Stimulated activated CD8-positive, alpha-beta memory T cell treated with anti-CD3 and anti-CD28 coated beads, Interleukin-4, amount 100 ng/mL, for 4 hours (primary cell): Measurements from ENCODE around the gene PPP1R26.

Experiments
- DNase-seq, 2 donors: peaks; one replicate each; pipeline ENCODE4 v3.0.0-alpha.2; 2020; ENCODE audit warnings: low read depth in 2 of 2, low spot score in 1 of 2

The PPP1R26 gene

DNA sequence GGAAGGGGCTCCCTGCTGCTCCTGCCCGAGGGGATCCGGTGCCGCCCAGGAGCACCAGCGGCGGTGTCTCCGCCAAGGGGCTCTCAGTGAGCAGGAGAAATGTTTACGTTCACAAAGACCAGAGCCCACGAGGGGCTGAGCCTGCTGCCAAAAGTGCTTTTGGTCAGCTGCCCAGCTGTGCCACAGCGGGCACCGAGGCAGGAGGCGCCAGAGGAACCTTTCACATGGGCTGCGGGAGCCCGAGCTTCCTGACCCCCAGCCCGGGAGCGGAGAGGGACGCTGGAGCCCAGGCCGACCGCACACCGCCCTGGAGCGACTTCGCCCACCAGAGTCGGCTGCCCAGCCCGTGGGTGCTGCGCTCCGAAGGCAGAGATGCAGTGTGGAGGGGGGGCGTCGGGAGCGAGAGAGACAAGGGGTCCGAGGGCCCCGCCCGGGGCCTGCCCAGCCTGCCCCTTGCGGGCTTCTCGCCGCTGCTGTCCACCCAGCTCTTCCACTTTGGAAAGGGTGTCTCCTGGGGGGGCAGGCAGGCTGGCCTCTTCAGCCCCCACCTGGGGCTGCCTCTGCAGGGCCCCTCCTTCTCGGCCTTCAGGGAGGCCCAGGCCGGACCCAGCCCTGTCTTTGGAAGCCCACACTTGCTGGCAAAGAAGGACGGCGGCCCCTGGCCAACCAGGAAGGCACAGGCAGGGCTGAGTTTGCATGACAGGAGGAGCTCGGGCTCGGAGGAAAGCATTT is 7.9 kb downstream of the PPP1R26 start:
- DNase-seq: no peak

DNA sequence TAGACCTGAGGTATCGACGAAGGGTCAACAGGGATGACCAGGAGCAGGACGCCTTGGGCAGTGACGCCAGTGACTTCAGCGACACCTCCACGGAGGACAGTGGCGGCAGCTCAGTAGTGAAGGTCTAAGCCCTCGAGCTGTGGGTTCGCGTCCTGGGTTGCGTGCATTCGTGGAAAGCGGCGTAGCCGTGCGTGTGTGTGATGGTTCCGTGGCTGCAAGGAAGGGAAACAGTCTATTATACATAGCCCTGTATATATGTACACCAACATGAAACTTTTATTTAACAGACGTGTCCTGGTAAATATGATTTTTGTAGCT is 8.4 kb downstream of the PPP1R26 start:
- no peak for DNase-seq

DNA sequence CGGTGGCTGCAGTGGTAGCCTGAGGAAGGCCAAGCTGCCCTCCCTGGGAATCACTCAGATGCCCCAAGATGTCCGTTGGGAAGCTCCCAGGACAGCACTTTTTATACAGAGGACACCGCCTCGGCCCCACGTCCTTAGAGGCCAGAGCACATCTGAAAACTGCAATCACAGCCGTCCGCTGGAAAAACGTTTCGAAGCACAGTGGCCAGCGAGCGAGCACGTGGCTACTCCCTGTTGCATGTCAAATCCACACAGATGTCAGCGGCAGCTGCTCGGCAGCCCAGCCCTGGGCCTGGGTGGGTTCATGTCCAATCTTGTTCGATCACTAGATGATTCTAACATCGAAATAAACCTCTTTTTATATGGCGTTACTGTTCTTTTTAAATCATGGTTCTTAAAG is 8.9 kb downstream of the PPP1R26 start:
- DNase-seq: no peak

DNA sequence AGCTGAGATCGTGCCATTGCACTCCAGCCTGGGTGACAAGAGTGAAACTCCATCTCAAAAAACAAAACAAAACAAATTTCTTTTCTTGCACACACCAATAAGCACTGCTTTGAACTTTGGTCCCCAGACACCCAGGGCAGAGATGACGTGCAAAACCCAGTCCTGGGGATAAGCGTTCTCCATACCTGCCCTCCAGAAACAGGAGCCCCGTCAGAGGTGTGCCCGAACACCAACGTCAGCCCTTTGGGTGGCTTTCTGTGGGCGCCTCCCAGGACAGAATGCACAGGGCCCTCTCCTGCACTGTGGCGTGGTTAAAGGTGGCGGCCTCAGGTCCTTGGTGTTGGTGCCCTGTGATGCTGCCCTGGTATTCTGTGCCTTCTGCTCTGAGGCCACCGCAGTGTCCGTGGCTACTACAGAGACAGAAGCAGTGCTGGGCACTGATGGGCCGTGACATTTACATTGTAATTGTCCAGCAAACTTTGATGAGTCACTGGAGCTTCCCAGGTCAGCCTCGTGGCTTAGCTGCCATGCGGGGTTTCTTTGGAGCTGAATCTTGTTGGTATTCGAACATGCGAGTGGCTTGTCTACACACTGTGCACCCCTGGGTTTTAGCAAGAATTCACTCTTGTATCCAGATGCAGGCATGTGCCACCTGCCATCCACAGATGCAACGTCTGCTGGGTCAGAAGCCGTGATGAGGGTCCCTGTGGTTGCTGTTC is 9.8 kb downstream of the PPP1R26 start:
- DNase-seq: no peak

DNA sequence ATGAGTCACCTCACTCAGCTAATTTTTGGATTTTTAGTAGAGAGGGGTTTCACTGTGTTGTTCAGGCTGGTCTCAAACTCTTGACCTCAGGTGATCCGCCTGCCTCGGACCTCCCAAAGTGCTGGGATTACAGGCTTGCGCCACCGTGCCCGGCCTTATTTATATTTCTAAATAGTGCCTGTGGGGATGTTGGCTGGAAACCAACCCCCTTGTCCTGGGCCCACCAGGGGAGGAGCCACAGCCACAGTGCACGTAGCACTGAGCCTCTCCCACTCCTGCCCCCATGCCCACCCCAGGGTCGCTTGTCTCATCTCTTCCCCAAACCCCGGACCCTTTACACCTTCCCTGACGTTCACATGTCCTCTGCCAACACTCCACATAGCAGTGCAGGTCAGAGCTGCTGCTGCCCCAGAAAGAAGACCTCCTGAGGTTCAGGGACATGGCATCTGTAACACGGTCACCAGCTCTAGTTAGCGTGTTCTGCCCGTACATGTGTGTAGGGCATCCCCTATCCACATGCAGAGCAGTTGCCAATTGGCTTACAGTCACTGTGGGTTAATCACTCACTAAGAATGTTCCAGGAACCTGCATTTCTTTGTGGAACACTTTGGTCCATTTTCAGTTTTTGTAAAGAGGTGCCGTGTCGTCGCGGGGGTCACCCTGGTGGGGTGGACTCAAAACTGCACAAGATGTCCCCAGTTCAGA is 10.7 kb downstream of the PPP1R26 start:
- no peak for DNase-seq

DNA sequence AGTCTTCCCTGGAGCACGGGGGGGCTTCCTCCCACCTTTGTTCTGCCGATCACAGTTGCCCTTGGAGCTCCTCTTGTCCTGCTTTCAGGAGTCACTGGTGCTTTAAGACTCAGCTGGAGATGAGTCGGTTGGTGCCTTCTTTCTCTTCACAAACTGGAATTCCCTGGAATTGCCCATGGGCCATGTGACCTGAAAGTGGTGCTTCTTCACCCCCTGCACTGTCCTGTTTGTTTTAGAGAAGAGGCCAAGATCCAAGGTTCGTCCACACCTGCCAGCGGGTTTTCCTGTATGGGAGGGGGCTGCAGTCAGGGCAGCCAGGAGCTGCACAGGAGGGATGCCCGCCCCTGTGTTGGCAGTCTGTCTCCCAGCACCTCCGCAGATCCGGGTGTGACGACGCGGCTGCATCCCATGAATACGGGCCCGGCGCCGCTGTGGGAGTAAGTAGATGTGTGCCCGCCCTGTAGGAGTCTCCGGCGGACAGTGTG is 11.4 kb downstream of the PPP1R26 start:
- no peak for DNase-seq

DNA sequence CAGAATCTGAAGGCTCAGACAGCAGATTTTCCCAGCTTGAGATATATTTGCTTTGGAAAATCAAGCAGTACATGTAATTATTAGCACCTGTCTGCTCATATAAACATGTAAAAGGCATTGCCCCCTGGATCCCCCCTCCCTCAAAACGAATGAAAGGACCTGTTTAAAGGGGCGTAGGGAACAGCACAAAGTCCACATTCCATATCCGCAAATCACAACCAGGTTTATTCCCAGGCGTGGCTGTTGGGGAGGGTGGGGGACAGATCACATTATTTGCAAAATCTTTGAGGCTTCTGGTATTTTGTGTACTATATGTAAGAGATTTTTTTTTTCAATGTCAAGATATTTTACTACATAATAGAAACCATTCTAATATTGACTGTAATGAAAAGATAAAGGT is 12.2 kb downstream of the PPP1R26 start:
- DNase-seq: no peak

DNA sequence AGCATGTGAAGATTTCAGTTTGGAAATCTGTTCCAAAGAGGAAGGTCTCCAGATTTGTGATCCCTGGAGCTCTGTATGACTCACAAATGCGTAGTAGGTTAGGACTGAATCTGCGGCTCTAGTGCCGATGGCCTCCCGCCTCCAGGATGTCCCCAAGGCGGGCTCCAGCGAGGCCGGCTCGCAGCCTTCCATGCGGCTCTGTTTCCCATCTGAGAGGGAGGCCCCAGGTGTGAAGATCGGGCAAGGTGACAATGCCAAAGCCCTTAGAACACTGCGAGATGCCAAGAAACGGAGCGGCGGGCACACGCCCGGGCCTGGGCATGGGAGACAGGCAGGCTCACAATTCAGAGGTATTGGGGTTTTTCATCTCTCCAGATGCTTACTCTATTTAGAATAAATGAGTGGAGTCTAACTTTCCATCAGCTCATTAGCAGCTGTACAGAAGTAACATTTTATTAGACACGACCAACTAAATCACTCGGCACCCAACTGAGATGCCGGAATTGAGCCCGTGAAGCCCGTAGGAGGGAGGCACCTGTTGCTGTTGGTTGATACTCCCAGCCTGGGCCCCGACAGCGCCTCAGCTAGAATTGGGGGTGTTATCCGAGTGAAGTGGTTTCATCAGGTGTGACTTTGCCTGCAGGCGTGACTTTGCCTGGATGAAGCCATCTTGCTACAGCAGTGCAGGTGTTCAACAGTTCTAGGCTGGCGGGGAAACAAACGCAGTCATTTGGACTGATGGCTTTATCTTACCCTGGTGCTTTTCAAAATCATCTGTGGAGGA is 13.5 kb downstream of the PPP1R26 start:
- no peak for DNase-seq

DNA sequence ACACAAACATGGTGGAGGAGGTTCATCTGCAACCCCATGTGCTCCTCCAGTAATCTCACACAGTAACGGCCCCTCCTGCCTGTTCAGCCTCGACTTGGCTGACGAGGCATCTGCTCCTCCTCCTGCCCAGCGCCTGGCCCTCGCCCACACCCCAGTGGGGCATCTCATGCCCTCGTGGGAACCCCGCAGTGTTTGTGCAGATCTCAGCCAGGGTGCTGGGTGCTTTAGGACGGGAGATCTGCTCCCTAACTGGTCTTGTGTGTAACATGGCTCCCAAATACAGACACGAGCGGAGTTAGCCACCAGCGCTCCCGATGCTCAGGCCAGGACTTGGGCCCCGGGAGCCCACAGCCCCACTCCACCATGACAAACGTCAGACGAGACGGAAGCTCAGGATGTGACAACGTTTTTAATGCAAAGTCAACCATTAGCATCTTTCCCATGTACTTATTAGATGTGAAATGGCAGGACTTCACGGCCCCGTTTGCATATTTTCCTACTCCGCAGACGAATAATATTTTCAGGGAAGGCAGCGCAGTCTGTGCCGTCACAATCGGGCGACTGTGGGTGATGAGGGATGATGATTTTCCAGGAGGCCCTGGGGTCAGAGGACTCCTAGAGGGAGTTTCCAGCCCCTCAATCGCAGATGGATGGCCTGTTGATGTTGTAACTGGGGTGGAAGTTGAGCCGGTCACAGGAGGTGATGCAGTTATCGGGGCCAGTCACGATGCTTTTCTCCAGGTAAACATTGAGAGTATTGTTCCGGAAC is 15.4 kb downstream of the PPP1R26 start:
- no peak for DNase-seq

DNA sequence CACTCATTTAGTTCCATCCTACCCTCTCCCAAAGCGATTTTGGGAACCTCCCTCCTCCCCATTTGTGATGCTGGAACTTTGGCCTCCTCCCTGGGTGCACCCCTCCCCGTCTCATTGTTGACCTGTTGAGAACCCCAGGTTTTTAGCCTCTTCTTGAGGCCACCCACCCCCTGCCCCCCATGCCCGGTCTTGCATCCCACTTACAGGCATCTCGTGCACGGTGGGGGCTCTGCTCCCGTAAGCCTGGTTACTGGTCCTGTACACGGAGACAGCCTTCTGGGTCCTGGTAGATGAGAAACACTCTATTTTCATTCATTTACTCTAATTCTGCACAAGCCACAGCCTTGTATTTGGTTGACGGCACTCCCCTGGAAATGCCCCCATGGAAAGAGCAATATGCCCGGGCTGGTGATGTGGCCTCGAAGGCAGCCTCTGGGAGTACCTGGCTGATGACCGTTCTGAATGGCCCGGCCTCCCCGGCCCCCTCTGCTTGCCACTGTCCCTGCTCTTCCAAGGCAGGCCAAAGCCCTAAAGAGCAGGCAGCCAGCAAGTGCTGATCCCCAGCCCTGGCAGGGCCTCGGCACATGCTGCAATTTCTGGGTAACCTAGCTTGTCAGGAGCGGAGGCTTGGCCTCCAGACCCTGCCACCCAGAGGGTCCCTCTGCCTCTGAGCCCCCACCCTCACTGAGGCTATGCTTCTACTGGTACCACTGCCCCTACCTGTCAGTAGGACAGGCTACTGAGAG is 19.0 kb downstream of the PPP1R26 start:
- no peak for DNase-seq

DNA sequence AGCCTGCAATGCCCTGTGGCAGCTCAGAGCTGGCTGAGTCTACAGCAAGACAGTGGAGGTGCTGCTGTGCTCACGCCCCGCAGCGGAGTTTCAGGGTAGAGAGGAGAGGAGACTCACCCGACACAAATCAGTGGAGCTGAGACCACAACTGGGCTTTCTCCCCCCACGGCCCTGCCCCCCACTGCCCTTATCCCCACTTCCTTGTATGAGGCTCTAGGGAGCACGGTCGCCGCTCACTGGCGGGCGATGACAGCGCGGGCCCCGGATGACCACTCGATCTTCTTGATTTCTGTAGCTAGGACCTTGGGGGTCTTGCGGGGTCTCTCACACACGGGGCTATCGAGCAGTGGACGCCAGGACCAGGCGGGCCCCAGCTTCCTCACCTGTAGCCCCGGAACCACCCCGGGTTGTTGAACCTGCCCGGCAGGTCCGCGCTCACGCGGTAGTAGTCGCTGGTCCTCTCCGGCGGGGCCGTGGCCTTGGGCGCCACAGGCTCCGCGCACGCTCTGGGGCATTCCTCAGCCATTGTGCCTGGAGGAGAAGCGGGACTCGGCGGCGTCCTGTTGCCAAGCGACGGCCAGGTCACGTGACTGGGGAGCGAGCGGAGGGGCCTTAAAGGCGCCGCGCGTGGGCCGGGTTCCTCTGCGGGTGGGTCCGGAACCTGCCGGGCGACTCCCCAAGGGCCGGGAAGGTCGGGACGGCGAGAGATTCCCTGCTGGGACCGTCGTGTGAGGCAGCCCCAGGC is 19.9 kb downstream of the PPP1R26 start:
- peak; percentile 80 to 85 for DNase-seq

DNA sequence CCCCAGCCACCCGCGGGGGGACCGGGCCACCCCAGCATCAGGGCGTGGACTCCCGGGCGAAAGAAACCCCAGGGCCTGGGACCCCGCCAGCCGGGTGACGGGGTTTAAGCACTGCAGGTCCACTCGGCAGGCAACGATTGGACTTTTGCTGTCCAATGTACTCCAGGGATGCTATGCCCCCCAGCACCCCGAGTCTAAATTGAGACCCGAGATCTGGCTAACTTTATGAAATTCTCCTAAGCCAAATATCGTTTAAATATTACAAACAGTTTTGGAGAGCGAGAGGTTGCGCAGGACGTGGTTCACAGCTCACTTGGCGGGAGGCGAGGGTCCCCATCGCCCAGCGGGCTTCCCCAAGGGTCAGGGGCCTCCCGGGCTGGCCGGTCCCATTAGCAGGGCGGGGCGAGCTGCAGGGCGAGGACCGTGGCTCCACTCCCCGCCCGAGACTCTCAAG is 20.5 kb downstream of the PPP1R26 start:
- DNase-seq: no peak

DNA sequence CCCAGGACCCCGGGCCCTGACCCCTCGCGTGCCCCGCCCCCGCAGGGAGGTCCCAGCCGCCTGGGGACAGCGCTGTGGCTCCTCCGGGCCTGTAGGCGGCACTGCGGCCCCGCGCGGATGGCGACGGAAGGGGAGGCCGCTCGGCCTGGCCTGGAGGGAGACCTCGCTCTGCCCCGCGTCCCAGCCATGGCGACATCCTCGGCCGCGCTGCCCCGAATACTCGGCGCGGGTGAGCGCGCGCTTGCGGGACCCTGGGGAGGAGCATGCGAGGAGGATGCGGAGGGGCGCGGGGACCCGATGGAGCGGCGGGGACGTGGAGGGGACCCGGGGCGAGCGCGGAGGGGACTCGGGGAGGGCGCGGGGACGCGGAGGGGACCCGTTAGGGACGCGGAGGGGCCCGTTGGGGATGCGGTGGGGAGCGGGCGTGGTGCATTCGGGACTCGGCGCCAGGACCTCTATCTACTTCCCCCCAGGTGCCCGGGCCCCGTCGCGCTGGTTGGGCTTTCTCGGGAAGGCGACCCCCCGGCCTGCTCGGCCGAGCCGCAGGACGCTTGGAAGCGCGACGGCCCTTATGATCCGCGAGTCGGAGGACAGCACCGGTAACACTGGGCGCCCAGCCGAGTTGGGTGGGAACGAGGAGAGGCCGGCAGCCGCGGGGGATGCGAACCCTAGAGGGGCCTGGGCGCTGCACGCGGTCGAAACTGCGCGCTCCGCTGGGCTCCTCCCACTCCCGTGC is 21.1 kb downstream of the PPP1R26 start, which contains the start of gene MRPS2:
MRPS2 (plus strand) TSS at position 158 of the 736 bp plus-strand sequence; CDS start at position 187, 29 bp downstream.
- DNase-seq: peak; percentile 56 to 69

DNA sequence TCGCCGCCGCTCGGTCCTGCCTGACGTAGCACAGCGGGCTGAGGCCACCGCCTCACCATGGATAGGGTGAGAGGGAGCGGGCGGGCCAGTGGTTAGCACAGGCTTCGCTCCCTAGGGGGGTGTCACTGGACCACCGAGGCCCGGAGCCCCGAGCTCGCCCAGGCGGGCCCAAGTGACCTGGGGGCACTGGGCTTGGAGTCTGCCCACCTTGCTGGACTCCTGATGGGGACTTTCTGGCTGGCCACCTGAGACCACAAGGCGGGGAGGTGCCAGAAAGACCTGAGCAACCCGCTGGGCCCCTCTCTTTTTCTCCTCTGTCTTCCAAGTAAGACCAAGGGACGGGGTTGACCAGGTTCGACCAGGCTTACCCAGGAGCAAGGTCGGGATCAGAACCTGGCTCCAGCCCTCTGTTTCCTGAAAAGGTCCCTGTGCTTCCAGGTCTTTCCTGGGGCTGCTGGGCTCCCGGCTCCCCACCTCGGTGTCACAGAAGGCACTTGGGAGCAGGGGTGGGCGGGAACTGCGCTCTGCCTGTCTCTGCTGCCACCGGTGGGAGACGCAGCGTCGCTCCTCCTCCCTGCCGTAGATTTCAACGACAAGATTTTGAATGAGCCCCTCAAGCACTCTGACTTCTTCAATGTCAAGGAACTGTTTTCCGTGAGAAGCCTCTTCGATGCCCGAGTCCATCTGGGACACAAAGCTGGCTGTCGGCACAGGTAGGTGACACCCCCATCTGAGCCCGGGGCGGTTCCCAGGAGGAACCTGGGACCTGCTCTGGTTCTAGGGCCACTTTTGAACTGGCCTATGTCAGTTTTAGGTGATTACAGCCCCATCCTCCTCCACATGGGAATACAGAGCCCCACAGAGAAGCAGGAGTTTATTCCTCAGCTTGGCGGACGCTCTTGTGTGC is 21.9 kb downstream of the PPP1R26 start:
- DNase-seq: no peak

DNA sequence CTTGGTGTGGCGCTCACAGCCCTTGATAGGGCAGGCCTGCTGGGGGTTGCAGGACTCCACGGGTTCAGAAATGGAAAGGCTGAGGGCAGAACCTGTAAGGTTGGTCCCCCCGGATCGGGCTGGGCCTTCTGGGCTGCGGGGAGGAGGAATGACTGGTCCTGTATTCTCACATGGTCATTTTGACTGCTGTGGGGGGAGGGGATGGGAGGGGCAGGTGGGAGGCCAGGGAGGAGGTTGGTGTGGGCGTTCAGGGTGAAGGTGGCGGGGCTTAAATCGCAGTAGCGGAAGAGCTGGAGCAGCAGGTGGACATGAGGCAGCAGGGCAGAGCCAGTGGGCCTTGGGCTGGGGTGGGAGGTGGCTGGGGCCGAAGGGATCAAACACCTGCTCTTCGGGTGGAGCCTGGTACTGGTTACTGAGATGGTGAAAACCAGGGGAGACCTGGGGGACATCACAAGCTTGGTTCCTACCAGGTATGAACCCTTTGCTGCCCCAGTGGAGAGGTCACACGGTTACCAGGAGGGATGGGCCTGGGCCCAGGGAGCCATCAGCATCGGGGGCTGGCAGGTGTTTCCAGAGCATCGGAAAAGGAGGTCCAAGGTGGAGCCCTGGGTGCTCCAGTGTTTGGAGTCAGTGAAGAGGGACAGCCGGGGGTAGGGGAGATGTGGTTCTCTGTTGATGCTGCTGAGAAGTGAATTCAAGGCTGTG is 22.7 kb downstream of the PPP1R26 start:
- DNase-seq: no peak

DNA sequence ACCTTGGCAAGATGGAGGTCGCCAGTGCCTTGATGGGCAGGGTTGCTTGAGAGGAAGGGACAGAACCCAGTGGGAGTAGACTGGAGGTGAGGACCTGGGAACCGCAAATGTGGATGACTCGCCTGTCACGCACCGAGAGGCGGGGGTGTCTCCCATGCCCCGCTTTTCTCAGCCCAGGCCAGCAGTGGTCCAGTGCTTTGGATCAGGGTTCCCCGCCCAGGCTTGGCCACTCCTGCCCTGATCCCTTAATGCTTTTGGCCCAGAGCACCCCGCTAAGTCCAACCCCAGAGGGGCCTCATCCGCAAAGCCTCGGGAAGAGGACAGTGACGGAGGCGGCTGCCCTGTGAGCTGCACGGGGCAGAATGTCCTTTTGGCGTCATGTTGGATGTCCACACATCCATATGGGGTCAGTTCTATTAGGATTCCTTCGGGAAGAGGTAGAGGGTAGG is 23.3 kb downstream of the PPP1R26 start:
- DNase-seq: no peak
